Endothelial cell (in vitro differentiated cells): ENCODE results near the gene MBOAT7. TPM values are rescaled to one million over a fixed set of nuclear protein-coding genes. Genes with fewer than 3 reads are reported as not detected.

Experiments used
- DNase-seq: peaks from one replicate; pipeline ENCODE4 v3.0.0; 2021; ENCODE audit warnings: low spot score
- H3K27ac Mint-ChIP-seq: one replicate; pipeline ENCODE4 v1.8.0; 2021; ENCODE audit warnings: mixed read lengths, inconsistent platforms; ENCODE audit not compliant: unreplicated experiment
- H3K27me3 Mint-ChIP-seq: one replicate; pipeline ENCODE4 v1.8.0; 2021; ENCODE audit warnings: mild to moderate bottlenecking, moderate library complexity, mixed read lengths, inconsistent platforms; ENCODE audit not compliant: unreplicated experiment
- H3K36me3 Mint-ChIP-seq: one replicate; pipeline ENCODE4 v1.8.0; 2021; ENCODE audit warnings: mild to moderate bottlenecking, low read depth, mixed read lengths, inconsistent platforms; ENCODE audit not compliant: unreplicated experiment
- H3K4me1 Mint-ChIP-seq: one replicate; pipeline ENCODE4 v1.8.0; 2021; ENCODE audit warnings: mild to moderate bottlenecking, mixed read lengths, inconsistent platforms; ENCODE audit not compliant: unreplicated experiment
- H3K4me3 Mint-ChIP-seq: one replicate; pipeline ENCODE4 v1.8.0; 2021; ENCODE audit warnings: mild to moderate bottlenecking, mixed read lengths, inconsistent platforms; ENCODE audit not compliant: unreplicated experiment
- H3K9me3 Mint-ChIP-seq: one replicate; pipeline ENCODE4 v1.8.0; 2021; ENCODE audit warnings: mixed read lengths, inconsistent platforms; ENCODE audit not compliant: unreplicated experiment
- CTCF ChIP-seq: fragments of 200-600 bp; sonication (generic); IDR thresholded peaks from one replicate; pipeline ENCODE4 v1.5.0; 2021; ENCODE audit warnings: antibody characterized with exemption; ENCODE audit not compliant: unreplicated experiment
- total RNA-seq: library from RNA; stranded (reverse); fragmentation: NEBNext Ultra II Directional; extraction: Animal tissue kit (Norgen Biotek cat#: 25700); gene quantifications from one replicate; pipeline ENCODE4 v1.2.1, GENCODE V29; 2021; ENCODE audit not compliant: unreplicated experiment

The MBOAT7 gene
- total RNA-seq, 1 donor from 2014 or later = 203 TPM

GRCh38 chr19:54152267-54152666 lies 37.1 kb downstream of the MBOAT7 start:
- H3K27ac Mint-ChIP-seq = no peak overlapping the region
- peaks cover 19% of the 10 kb centered on the region for H3K4me1 Mint-ChIP-seq
- H3K27me3 Mint-ChIP-seq = peaks cover 11% of the 10 kb centered on the region
- DNase-seq = no peak
- no peaks in the 10 kb centered on the region for H3K9me3 Mint-ChIP-seq
- TF ChIP-seq CTCF = no peak
- no peak overlapping the region for H3K4me3 Mint-ChIP-seq
- peaks cover 44% of the 10 kb centered on the region for H3K36me3 Mint-ChIP-seq

- DNase-seq = no peak
- Mint-ChIP-seq H3K4me1 (peaks cover 19% of the 10 kb centered on the region), H3K27me3 (peaks cover 8% of the 10 kb centered on the region), H3K36me3 (peaks cover 47% of the 10 kb centered on the region), H3K9me3 (no peaks in the 10 kb centered on the region), H3K4me3 (peak overlapping the region; percentile 70), H3K27ac (peak overlapping the region; percentile 19)
- TF ChIP-seq CTCF = no peak
Observed at GRCh38 chr19:54151362-54152035, 37.9 kb downstream of the MBOAT7 start.

- no peak for TF ChIP-seq CTCF
- H3K36me3 Mint-ChIP-seq = peaks cover 59% of the 10 kb centered on the region
- peaks cover 16% of the 10 kb centered on the region for H3K4me1 Mint-ChIP-seq
- no peak for DNase-seq
- peaks cover 8% of the 10 kb centered on the region for H3K27me3 Mint-ChIP-seq
- H3K27ac Mint-ChIP-seq = peak overlapping the region; percentile 94
- peak overlapping the region; percentile 70 for H3K4me3 Mint-ChIP-seq
- H3K9me3 Mint-ChIP-seq = no peaks in the 10 kb centered on the region
Observed at GRCh38 chr19:54149021-54149812, 40.2 kb downstream of the MBOAT7 start.

GRCh38 chr19:54148158-54148557 lies 41.2 kb downstream of the MBOAT7 start:
- no peak overlapping the region for H3K27ac Mint-ChIP-seq
- no peak overlapping the region for H3K4me3 Mint-ChIP-seq
- H3K9me3 Mint-ChIP-seq = no peaks in the 10 kb centered on the region
- peaks cover 7% of the 10 kb centered on the region for H3K27me3 Mint-ChIP-seq
- TF ChIP-seq CTCF = no peak
- H3K4me1 Mint-ChIP-seq = peaks cover 13% of the 10 kb centered on the region
- DNase-seq = no peak
- H3K36me3 Mint-ChIP-seq = peaks cover 66% of the 10 kb centered on the region

DNA sequence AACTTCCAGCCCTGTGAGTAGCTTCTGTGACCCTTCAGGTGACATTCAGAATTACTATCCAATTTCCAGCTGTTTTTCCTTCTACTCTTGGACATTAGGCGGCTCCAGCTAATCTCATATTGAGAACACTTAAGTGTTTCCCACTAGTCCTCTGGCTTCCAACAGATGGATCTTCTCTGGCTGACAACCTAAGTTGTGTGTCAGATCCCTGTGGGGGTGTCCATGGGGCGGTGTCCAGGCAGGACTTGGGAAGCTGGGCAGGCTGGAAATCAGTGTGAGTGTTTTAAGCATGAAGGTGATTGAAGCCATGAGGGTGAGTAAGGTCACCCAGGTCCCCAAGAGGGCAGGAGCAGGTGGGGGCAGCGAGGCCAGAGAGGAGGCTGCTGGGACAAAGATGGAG lies 41.7 kb downstream of the MBOAT7 start:
- DNase-seq = no peak
- peaks cover 7% of the 10 kb centered on the region for H3K27me3 Mint-ChIP-seq
- peak overlapping the region; percentile 83 for H3K27ac Mint-ChIP-seq
- H3K4me3 Mint-ChIP-seq = peak overlapping the region; percentile 73
- H3K4me1 Mint-ChIP-seq = peaks cover 13% of the 10 kb centered on the region
- TF ChIP-seq CTCF = no peak
- no peaks in the 10 kb centered on the region for H3K9me3 Mint-ChIP-seq
- H3K36me3 Mint-ChIP-seq = peaks cover 70% of the 10 kb centered on the region
